ENCODE data around the gene MYEF2.

DNA sequence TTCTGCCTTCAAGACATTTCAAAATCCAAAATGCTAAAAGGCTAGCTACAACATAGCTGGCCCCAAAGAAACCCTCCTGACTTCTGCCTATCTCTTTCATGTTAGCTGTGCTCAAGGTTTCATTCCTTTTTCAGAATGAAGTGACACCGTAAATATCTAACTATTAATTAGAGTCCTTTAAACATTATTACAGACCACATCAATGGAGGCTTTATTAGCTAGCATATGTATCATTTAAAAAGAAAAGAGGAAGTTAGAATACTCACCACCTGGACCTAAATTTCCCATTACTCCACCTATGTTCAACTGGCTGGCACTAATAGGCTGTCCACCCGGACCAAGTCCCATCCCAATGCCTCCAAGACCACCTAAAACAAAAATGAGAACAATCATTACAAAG, 24.6 kb downstream of the MYEF2 start:
- TF ChIP-seq TAF1 (IDR thresholded peaks at IDR 0.05; ENCODE audit: borderline replicate concordance, insufficient read depth, low read length) (no peak), POLR2AphosphoS5 (IDR thresholded peaks at IDR 0.05; ENCODE audit: low read depth, low read length) (no peak)
- TF ChIP-seq, protein P1, sequence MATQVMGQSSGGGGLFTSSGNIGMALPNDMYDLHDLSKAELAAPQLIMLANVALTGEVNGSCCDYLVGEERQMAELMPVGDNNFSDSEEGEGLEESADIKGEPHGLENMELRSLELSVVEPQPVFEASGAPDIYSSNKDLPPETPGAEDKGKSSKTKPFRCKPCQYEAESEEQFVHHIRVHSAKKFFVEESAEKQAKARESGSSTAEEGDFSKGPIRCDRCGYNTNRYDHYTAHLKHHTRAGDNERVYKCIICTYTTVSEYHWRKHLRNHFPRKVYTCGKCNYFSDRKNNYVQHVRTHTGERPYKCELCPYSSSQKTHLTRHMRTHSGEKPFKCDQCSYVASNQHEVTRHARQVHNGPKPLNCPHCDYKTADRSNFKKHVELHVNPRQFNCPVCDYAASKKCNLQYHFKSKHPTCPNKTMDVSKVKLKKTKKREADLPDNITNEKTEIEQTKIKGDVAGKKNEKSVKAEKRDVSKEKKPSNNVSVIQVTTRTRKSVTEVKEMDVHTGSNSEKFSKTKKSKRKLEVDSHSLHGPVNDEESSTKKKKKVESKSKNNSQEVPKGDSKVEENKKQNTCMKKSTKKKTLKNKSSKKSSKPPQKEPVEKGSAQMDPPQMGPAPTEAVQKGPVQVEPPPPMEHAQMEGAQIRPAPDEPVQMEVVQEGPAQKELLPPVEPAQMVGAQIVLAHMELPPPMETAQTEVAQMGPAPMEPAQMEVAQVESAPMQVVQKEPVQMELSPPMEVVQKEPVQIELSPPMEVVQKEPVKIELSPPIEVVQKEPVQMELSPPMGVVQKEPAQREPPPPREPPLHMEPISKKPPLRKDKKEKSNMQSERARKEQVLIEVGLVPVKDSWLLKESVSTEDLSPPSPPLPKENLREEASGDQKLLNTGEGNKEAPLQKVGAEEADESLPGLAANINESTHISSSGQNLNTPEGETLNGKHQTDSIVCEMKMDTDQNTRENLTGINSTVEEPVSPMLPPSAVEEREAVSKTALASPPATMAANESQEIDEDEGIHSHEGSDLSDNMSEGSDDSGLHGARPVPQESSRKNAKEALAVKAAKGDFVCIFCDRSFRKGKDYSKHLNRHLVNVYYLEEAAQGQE (IDR thresholded peaks at IDR 0.05; ENCODE audit: insufficient read depth in 1 of 2, low read depth in 2 of 2, low read length in 2 of 2) = no peak

Measured in PFSK-1 (cell line).